HG02588 (cell line): ENCODE measurements around the gene REEP3.

Source experiments
- ATAC-seq: cut with Tn5 transposase; IDR thresholded peaks from one replicate; pipeline ENCODE4 v1.9.1; 2021; ENCODE audit warnings: mild to moderate bottlenecking, moderate library complexity; ENCODE audit not compliant: unreplicated experiment

Gene REEP3

DNA sequence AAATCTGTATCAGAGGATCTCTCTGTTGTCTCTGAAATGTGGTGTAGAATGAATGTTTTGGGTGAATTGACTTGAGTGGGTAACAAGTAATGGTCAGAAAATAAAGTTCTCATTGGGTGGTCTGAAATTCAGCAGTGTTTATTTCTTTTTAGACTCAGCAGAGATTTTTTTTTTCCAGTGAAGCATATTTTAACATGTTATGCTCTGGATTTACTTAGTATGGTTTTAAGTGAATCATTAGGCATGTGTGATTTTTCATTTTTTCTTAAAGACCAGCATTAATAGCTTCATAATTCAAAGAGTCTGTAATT lies 63.5 kb downstream of the REEP3 start:
- no peak for ATAC-seq

DNA sequence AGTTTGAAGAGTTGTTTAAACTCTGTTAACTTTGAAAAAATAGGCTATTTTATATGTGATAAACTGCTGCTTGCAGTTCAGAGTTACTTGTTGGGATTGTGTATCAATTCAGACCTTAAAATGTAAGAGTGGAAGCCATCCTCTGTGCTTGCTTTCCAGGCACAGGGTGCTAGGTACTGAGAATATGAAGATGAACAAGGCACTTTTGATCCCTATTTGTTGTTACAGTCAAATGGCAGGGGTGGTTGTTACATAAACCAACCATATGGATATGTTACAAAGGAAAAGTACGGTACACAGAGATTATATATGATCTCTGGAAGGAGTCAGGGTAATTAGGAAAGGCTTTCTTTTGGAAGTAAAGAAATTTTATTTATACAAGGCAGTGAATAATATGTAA lies 63.8 kb downstream of the REEP3 start:
- no peak for ATAC-seq

DNA sequence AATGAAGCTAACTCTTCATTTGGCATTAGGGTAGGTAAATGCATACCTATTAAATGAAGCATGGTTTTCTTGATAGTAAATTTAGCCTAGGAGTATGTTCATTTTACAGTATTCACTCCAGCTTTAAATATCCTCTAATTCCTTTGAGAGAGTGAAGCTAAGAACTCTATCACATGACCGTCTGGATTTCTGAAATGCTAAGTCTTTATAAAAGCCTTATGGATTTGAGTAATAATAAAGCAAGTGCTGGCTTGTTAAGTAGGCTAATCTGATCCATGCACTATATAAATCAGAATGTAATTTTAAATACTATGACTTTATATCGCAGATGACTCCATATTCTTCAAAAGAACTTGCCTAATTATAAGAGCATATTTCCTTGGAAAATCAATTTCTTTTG lies 64.8 kb downstream of the REEP3 start:
- no peak for ATAC-seq

DNA sequence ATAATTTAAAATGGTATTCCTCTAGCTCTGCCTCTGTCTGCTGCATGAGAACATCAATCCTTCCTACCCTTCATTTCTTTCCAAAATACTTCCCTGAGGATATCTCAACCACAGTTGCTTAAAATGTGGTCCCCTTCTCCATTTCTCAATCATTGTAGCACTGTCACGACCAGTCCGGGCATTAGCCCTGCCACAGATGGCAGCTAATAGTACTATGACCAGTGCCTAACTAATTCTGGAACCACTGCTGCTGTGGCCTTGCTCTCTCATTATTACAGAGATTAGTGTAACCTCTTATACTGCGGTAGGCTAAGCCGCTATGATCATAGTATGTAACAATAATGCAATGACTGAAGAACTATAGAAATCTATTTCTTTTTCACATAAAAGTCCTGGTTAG lies 66.0 kb downstream of the REEP3 start:
- no peak for ATAC-seq

DNA sequence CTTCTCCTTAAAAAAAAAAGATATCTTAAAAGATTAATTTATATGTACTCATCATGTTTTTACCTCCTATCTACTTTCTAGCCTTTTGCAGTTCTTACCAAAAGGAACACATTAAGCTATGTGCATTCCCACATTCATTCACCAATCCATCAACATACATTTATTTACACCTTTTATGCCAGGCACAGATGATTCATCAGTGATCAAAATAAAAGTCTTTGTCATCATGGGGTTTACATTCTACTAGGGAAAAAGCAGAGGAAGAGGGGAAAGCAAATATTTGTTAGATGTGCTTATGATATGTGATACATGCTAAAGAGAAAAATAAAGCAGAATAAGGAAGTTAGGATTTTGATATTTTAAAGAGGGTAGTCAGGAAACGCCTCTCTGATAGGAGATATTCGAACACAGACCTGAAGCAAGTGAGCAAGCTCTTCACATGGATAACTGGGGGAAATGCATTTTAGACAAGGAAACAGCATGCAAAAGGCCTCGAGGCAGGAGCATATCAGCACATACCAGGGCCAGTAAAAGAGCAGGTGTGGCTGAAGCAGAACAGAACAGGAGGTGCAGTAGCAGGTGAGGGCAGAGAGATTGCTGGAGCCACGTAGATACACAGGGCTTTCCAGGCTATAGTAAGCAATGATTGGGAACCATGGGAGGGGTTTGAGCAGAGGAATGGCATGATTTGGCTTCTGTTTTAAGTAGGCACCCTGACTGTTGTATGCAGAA lies 67.4 kb downstream of the REEP3 start:
- ATAC-seq: no peak

DNA sequence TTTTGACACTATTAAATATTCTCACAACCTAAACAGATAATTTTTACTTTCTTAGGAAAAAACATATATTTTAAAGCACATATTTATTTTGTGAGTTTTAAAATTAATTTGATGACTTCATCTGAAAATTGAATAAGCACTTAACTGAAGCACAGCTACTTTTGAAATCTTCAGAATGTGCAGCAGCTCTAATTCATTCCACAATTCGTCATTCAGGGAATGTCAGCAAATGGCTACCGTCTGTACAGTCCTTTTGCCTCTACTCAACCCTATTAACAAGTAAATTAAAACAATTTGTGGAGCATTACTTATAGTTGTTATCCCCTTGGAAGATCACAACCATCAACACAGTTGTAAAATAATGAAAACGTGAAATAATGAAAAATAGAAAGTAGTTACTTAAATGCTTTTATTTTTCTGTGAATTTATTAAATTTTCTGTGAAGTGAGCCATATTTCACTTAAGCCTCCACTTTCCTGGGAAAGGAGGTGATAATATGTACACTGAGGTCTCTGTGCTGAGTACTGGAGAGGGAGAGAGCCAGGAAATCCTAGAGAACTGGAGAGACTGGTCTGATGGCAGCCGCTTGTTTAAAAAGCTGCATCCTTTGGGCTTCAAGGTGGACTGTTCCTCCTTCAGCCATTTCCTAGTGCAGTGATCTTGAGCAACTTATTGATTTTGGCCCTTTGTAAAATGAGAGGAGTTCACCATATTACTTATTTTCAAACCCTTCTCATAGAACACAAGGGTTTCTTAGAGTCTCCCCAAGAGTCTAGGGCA lies 70.6 kb downstream of the REEP3 start:
- no peak for ATAC-seq

DNA sequence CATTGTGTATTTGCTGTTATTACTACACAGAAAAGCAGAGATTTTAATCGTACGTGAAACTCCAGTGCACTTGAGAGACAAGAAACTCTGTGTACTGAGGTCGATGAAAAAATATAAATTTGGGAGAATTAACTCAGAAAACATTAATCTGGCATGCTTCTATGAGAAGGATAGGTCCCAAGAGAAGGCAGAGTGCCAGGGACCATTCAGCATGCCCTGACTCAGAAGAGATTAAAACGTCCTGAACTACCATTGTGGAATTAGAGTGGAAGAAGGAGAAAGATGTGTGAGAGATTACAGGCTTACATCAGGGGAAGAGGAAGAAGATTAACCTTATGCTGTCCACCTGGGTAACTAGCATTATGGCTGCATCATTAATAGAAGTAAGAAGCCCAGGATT lies 72.4 kb downstream of the REEP3 start:
- ATAC-seq: no peak

DNA sequence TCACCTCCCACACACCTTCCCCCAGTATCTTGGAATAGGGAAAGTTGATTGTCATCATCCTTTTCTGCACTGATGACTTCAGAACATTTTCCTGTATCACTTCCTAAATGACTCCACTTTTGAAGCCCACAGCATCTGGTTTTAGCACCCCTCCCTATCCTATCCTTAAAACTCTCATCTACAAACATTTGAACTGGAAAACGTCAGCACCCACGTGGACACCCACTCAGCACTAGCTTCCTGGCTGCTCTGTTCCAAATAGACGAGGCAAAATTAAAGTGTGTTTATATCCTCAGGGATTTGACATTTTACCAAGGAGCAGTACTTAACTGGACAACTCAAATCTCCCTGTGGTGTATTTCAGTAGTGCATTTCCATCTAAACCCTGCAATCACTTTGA lies 73.9 kb downstream of the REEP3 start:
- no peak for ATAC-seq

DNA sequence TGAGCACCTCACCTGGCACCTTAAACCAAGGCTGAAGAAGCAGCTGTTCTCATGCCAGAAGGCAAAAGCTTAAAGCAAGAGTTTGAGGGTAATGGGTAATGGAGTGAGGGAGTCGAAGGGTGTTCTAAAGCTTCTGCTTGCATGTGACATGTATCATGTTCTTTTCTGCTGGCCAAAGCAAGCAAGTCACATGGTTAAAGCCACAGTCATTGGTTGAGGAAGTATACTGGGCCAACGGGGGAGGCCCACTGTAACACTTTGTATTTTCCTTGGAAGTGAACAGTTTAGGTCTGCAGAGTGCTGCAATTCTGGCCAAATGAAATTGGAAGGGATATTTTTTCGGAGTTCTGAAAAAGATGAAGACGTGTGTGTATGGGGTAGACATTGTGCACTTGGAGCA lies 75.7 kb downstream of the REEP3 start:
- no peak for ATAC-seq

DNA sequence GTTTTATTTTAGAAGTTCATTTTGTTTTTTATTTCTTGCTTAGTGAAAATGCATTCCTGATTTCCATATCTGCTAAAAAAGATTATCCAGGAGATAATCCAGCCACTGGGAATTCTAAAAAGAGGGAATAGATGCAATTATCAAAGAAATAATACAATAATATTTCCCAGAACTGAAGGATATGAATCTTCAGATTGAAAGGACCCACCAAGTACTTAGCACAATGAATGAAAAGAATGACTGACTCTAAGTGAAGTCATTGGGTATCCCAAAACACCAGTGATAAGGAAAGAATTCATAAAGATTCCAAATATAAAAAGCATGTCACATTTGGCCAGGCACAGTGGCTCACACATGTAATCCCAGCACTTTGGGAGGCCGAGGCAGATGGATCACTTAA lies 79.3 kb downstream of the REEP3 start:
- ATAC-seq: no peak

DNA sequence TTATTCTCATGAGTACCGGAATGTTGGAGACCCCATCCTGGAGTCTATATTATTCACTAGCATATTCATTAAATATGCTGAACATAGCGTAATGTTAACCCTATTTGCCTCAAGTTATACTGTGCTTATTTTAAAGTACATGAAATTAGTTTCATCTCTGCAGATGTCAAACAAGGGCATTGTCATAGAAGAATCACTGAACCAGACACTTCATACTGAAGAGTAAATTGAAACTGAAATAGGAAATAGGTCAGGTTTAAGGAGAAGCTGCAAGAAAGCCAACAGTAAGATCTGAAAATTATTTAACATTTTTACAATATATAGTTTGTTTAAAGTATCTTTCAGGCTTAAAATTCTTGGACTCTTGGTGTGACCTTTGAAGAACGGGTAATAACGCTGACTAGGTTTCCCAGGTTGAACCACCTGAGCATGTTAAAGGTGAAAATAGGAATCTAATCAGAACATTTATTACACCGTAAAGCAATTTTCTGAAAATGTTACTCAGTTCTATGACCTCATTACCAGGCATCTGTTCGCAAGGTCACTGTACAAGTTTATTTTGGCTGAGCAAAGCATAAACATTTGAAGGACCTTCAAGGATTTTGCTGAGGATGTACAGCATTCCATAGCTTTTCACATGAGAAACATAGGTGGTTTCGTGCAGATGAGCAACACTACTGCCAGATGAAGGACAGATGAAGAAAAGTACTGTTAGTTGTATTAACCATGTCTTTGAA lies 82.7 kb downstream of the REEP3 start:
- ATAC-seq: peak; percentile 84

DNA sequence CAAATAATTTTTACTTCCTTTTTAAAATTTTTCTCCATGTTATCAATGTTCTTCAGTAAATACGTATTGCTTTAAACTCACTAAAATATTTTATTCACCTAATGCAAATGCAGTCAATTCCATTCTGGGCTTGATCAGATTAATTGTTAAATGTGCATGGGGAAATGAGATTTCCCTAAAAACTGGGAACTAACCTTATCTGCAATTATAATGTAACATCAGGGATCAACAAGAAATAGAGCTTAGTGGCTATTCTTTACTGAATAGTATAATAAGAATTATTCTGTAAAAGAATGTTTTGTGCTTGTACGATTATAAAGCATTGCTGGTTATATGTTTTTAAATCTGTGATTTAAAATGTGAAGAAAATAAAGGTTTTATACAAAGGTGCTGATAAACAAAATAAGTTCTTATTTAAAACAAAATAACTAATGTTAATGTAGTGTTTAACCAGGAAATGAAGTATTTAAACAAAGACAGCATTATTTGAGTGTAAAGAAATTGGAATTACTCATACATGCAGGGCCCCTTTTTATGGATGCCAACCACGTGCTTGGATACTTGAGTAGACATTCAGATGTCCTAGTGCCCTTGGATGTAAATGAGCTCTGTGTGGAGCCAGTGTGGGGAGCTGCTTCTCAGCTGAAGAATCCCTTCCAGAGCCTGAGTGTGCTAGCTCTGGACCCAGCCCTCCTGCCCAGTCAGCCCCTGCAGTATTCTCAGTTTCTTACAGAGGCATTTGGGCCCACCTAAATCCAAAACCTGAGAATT lies 84.2 kb downstream of the REEP3 start:
- no peak for ATAC-seq

DNA sequence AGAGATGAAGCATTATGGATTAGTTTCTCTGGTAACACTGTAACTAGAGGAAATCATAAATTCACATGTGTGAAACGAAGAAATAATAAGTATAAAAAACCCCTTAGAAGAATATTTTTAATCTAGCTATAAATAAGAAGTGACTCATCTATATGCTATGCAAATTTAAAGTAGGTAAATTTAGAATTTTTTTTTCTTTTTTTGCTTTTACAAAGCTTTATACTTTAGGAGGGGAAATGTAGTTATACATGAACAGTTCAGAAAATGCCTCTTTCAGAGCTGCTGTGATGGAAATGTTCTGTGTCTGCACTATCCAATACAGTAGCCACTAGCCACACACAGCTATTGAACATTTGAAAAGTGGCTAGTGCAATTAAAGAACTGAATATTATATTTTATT lies 87.3 kb downstream of the REEP3 start:
- ATAC-seq: no peak

DNA sequence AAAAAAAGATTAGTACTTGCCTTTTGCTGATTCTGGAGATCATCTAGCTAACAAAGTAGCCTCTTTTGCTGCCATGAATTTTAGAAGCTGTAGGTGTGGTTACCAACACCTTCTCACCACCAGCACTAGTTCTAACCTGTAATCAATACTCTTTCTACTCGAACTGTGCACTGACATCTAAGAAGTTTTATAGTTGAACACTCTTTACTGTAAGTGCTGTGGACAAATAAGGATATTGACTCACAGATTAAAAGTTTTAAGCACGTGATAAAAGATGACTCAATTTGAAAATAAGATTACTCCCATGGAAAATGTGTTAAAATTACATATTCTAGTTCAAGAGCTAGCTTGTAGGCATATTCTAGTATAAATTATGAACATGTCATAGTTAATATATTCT lies 89.9 kb downstream of the REEP3 start:
- no peak for ATAC-seq

DNA sequence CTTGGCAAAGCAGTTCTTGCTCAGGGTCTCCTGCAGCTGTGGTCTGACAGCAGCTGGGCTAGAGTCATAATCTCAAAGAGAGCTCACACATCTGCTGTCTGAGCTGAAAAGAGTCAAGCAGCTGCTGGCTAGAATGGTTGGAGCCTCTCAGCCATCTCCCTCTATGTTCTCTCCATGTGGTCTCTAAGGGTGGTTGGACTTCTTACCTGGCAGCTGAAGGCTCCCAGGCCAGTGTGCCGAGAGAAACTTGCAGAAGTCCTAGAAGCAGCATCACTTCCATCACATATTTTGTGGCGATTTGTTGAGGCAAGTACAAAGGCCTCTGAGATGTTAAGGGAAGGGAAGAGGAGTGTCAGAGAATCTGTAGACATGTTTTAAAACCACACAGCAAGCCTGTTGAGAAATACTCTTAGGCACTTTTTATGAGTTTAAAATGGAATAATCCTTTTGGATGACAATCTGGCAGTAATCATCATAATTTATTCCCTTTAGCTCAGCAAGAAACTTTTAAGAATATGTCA lies 93.2 kb downstream of the REEP3 start:
- no peak for ATAC-seq

DNA sequence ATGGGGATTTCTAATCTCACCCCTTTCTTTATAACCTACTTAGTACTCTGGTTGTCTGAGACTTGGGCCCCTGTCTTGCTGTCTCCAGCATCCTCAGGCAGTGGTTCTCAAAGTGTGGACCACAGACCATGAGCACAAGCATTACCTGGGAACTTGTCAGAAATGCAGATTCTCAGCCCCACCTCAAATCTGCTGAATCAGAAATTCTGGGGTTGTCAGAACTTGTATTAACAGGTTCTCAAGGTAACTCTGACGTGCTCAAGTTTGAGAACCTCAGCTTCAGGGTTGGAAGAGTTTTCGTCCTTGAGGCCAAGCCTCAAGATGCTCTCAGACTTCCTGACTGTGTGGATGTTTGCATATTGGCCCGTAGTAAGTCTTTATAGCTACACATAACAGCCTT lies 97.4 kb downstream of the REEP3 start:
- ATAC-seq: no peak

DNA sequence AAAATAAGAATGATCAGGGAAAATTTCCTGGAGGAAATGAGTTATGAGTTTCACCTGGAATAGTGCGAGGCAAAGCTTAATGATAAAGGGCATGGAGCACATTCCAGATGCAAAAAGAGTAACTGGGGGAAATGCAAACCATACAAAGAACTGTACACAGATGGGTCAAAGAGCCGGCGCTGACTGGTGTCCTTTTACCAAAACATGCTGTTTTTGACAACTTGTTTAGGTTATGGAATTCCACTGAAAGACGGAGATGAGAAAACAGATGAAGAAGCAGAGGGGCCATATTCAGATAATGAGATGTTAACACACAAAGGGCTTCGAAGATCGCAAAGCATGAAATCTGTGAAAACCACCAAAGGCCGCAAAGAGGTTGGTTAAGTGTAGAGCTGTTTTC lies 98.2 kb downstream of the REEP3 start:
- ATAC-seq: no peak

DNA sequence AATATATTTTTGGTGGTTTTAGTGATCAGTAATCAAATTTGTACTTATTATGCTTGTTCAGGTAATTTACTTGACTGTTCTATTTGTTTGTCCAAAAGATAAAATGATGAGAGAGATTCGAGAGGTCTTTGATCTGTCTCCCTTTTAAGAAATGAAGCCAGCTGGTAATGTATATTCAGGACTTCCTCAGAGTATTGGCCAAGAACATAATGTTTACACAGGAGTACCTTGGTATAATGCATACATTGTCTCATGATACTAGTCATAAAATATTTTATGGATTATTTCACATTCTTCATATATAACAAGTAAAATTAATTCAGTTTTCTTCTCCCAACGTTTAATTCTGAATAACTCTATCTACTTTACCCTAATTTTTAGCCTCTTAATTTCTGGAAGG lies 100.9 kb downstream of the REEP3 start:
- ATAC-seq: no peak

DNA sequence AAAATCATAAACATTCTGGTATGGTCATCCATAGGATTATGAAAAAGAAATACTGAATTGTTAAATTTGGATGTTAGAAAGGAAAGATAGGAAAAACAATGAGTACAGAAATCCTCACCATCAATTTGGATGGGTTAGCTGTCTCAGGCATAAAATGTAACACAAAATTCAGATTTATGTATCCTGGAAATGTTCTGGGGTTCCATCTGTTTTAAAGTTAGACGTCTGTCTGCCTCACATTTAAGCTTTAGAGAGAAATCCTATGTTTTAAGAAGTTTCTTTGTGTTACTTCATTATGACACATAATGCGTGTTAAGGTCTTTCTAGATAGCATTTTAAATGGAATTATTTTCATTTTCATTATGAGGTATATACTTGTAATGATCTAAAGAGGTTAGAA lies 103.5 kb downstream of the REEP3 start:
- no peak for ATAC-seq

DNA sequence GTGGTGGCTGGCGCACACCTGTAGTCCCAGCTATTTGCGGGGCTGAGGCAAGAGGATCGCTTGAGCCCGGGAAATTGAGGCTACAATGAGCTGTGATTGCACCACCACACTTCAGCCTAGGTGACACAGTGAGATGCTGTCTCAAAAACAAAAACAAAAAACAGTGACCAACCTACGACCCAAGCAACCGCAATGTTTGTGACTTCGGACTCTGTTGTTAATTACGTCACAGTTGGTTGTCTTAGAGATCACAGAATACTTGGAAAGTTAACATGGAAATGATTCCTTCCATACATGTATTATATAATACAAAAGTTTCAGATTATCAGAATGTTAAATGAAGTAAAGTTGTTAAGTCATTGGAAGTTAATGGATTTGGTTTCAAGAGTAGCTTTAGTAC lies 106.2 kb downstream of the REEP3 start:
- ATAC-seq: no peak

DNA sequence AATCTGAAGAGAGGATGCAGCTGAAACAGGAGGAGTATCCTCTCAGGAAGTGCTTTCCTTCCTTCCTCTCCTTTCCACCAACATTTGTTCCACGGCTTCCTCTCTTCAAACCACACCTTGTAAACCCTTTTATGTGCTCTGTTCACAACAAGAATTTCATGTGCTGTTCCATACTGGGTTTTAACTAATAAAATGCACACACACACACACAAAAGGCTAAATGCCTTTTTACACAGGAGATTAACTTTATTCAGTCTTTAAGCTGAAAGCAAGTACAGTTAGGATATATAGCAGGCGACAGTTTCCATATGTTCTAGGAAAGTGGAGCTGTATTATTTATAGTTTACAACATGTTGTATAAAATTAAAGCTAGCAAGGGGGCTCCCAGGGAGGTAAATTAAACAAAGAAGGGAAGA lies 106.7 kb downstream of the REEP3 start:
- ATAC-seq: no peak
